SU-DHL-6 (cell line): ENCODE results near the gene PSG5.
"Not testable (repeated sequence)": the region's sequence is repeated elsewhere in the genome, so short reads cannot be mapped to it uniquely, and the experiment has no call there.

Experiments
- H2AFZ ChIP-seq: fragments of 200-600 bp; sonication (generic); 2 replicates; pipeline ENCODE4 v1.6.1; 2014; ENCODE audit warnings: low read depth, mild to moderate bottlenecking, moderate library complexity, mixed read lengths, antibody characterized with exemption, low read length; ENCODE audit not compliant: severe bottlenecking
- H3F3A ChIP-seq: fragments of 200-600 bp; shearing (Covaris generic); 2 replicates; pipeline ENCODE4 v1.6.0; 2016; ENCODE audit warnings: antibody characterized with exemption, mild to moderate bottlenecking; ENCODE audit not compliant: insufficient read depth
- H3K27ac ChIP-seq: fragments of 200-600 bp; sonication (generic); 2 replicates; pipeline ENCODE4 v1.5.1; 2016; ENCODE audit warnings: low read depth, mild to moderate bottlenecking, low read length, moderate library complexity, mixed read lengths
- H3K27me3 ChIP-seq: fragments of 200-600 bp; sonication (generic), shearing (Covaris generic); 2 replicates; pipeline ENCODE4 v1.6.0; 2014; ENCODE audit warnings: mild to moderate bottlenecking, low read length
- H3K36me3 ChIP-seq: fragments of 200-600 bp; sonication (generic); 2 replicates; pipeline ENCODE4 v1.6.1; 2014; ENCODE audit warnings: mild to moderate bottlenecking, low read length, mixed read lengths
- H3K4me2 ChIP-seq: fragments of 300-600, 200-600 bp; shearing (Covaris generic), sonication (generic); 2 replicates; pipeline ENCODE4 v1.6.0; 2014; ENCODE audit warnings: low read length, low read depth, mild to moderate bottlenecking; ENCODE audit not compliant: poor library complexity, severe bottlenecking
- H3K4me3 ChIP-seq: fragments of 200-600 bp; sonication (generic); 2 replicates; pipeline ENCODE4 v1.5.1; 2014; ENCODE audit warnings: antibody characterized with exemption, low read length, mild to moderate bottlenecking, mixed read lengths; ENCODE audit not compliant: insufficient read depth, poor library complexity, severe bottlenecking
- H3K79me2 ChIP-seq: fragments of 200-600 bp; sonication (generic); 2 replicates; pipeline ENCODE4 v1.6.1; 2014; ENCODE audit warnings: mild to moderate bottlenecking, low read length, moderate library complexity; ENCODE audit not compliant: insufficient read depth
- H3K9ac ChIP-seq: fragments of 200-600 bp; sonication (generic); 2 replicates; pipeline ENCODE4 v1.7.0; 2014; ENCODE audit warnings: mild to moderate bottlenecking, low read length
- H3K9me2 ChIP-seq: fragments of 200-600 bp; sonication (generic); replicated peaks from 2 replicates; pipeline ENCODE4 v1.6.1; 2014; ENCODE audit warnings: low read length; ENCODE audit not compliant: insufficient read depth
- H3K9me3 ChIP-seq: fragments of 200-600 bp; sonication (generic); 2 replicates; pipeline ENCODE4 v1.6.1; 2014; ENCODE audit warnings: low read length, mixed read lengths; ENCODE audit not compliant: insufficient read depth
- H4K20me1 ChIP-seq: fragments of 200-600 bp; sonication (generic); 2 replicates; pipeline ENCODE4 v1.6.1; 2014; ENCODE audit warnings: low read depth, mild to moderate bottlenecking, antibody characterized with exemption, low read length, moderate library complexity, mixed read lengths

Gene PSG5

GRCh38 chr19:43198686-43199419, 12.5 kb upstream of the PSG5 start:
- H3K9me3 ChIP-seq, H4K20me1 ChIP-seq, H3K9ac ChIP-seq, H3K9me2 ChIP-seq, H3K4me3 ChIP-seq, H3K27ac ChIP-seq, H3K4me2 ChIP-seq, H2AFZ ChIP-seq, H3K79me2 ChIP-seq, H3F3A ChIP-seq, H3K27me3 ChIP-seq, H3K36me3 ChIP-seq: not testable (repeated sequence)

DNA sequence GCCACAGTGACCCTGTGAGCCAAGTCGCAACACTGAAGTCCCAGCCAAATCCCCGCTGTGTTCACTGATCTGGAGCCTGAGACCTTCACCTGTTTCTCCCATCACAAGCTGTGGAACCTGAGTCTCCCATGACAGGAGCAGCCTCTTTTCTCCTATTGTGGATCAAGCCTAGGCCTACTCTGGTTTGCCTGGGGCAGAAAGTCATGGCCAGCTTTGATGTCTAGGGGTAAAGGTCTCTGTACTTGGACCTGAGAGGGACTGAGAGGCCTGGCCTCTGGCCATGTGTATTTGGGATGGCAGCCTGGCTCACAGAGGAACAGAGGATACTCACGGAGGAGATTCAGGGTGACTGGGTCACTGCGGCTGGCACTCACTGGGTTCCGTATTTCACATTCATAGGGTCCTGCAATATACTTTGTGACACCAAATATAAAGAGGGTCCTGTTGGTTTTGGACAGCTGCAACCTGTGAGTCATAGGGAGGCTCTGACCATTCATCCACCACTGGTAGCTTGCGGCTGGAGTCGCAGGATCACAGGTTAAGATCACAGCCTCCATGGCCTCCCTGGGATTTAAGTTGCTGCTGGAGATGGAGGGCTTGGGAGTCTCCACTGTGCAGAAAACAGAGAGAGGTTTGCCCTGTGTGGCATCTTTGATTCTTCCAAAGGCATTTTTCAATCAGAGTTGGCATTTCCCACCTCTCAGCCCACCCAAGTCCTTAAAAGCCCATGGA, 11.5 kb upstream of the PSG5 start:
- not testable (repeated sequence) for H3K4me2 ChIP-seq, H4K20me1 ChIP-seq, H3K4me3 ChIP-seq, H3F3A ChIP-seq, H3K9ac ChIP-seq, H3K27ac ChIP-seq, H3K27me3 ChIP-seq, H3K36me3 ChIP-seq, H3K9me2 ChIP-seq, H3K79me2 ChIP-seq, H3K9me3 ChIP-seq, H2AFZ ChIP-seq

DNA sequence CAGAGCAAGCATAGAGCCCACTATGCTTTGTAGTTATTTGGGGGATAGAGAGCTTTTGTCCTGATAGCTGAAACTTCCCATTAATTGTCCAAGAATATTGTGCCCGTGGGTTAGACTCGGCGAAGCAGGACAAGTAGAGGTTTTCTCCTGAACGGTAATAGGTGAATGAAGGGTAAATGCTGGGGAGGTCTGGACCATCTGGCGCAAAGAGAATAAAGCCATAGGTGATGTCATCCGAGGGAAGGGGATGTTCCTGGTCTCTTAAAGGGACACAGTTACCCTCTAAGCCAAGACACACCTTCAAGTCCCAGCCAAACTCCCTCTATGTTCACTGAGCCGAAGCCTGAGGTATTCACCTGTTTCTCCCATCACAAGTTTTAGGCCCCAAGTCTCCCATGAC, 8.1 kb upstream of the PSG5 start:
- not testable (repeated sequence) for H3K4me2 ChIP-seq, H3K4me3 ChIP-seq, H3K27me3 ChIP-seq, H3K27ac ChIP-seq, H2AFZ ChIP-seq, H3F3A ChIP-seq, H3K36me3 ChIP-seq, H4K20me1 ChIP-seq, H3K79me2 ChIP-seq, H3K9me3 ChIP-seq, H3K9ac ChIP-seq, H3K9me2 ChIP-seq

- H3K4me2 ChIP-seq, H3F3A ChIP-seq, H4K20me1 ChIP-seq, H3K9me2 ChIP-seq, H3K79me2 ChIP-seq, H3K4me3 ChIP-seq, H3K27me3 ChIP-seq, H2AFZ ChIP-seq, H3K9ac ChIP-seq, H3K9me3 ChIP-seq, H3K27ac ChIP-seq, H3K36me3 ChIP-seq: not testable (repeated sequence)
Observed at GRCh38 chr19:43192381-43193155, 6.2 kb upstream of the PSG5 start.

- H3K36me3 ChIP-seq, H4K20me1 ChIP-seq, H3K9me3 ChIP-seq, H3K9ac ChIP-seq, H3K4me2 ChIP-seq, H3K4me3 ChIP-seq, H3K27me3 ChIP-seq, H3K79me2 ChIP-seq, H3K9me2 ChIP-seq, H3F3A ChIP-seq, H3K27ac ChIP-seq, H2AFZ ChIP-seq: not testable (repeated sequence)
Observed at GRCh38 chr19:43188092-43188491, 1.8 kb upstream of the PSG5 start.

DNA sequence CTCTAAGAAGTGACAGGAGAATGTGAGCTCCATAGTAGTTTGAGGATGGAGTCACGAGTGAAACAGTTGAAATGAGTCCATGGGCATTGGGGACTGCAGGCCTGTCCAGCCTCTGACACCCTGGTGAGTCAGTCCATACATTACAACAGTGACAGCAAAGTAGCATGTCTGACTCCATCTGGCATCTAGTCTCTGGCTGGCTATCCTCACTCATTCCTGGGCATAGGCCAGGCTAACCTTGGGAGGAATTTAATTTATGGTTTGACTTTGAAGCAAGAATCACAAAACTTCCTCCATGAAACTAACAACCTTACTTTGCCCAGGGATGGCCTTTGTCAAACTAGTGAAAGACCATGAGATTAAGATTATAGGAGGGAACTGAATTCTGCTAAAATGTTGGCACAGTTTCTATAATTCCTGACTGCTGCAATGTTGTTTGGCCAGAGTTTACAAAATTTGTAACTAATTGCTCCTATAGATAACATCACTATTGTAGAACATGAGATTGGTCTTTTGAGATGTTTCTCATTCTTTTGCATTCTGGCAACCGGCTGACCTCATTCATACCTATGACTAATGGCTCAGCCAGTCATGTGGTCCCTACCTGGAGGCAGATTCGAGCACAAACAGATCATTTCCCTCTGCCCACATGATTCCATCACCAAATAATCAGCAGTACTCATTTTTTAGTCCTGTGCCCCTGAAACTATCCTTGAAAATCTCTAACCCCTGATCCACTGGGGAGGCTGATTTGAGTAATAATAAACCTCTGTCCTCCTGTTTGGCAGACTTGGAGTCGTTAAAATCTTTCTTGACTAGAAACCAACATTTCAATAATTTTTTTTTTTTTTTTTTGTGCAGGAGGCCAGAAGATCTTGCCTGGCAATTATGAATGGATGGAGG, 4.2 kb downstream of the PSG5 start:
- not testable (repeated sequence) for H2AFZ ChIP-seq, H3K4me3 ChIP-seq, H4K20me1 ChIP-seq, H3K9me2 ChIP-seq, H3K27me3 ChIP-seq, H3K9ac ChIP-seq, H3K9me3 ChIP-seq, H3K79me2 ChIP-seq, H3K27ac ChIP-seq, H3K4me2 ChIP-seq, H3K36me3 ChIP-seq, H3F3A ChIP-seq

DNA sequence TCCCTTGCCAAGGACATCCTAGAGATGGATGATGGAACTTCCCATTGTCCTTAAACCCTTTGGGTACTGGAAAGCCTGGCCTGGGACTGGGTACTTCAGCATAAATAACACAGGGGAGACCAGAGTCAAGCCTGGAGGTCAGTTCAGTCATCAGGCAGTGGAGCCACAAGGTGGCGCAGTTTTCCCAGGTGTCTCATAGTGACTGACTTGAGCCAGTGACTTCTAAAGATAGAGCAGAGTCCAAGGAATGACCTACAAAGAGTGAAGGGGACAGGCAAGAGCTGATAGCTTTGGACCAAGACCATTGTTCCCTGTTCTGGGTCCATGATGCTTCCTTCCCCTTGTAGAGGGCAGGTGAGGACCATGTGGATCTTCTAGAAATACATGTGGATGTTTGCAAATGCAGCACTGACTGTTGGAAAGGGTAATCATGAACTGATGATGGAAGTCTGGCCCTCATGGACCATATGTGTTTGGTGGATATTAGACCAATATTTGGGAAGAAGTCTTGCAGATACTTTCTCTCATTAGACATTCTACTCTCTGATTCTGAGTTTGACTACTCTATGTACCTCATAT, 6.7 kb downstream of the PSG5 start:
- not testable (repeated sequence) for H3K9me2 ChIP-seq, H3K79me2 ChIP-seq, H3K36me3 ChIP-seq, H3K4me2 ChIP-seq, H4K20me1 ChIP-seq, H3F3A ChIP-seq, H3K9me3 ChIP-seq, H3K9ac ChIP-seq, H3K4me3 ChIP-seq, H3K27me3 ChIP-seq, H2AFZ ChIP-seq, H3K27ac ChIP-seq
